H1 (cell line): ENCODE results near the gene SND1. TPM values are rescaled to one million over a fixed set of nuclear protein-coding genes. Genes with fewer than 3 reads are reported as not detected.

Source experiments
- CTCF ChIA-PET: fragments of 300-600 bp; sonication (Branson Sonifier 250); formaldehyde crosslinking; loops from one replicate; lab custom pipeline; 2021; ENCODE audit not compliant: partially characterized antibody; lab: Charles Lee
- POLR2A ChIA-PET: fragments of 300-600 bp; sonication (Branson Sonifier 250); formaldehyde crosslinking; loops from one replicate; lab custom pipeline; 2021; ENCODE audit warnings: inconsistent platforms; ENCODE audit not compliant: partially characterized antibody; lab: Charles Lee
- DNase-seq, 2 experiments: peaks; one replicate each; pipeline versions ENCODE4 v3.0.0 to v3.0.0-alpha.2; 2010 to 2022; ENCODE audit warnings: low spot score in 2 of 2, low read depth in 1 of 2, mixed read lengths in 1 of 2
- FAIRE-seq: peaks from 2 replicates; lab custom pipeline; 2011; peaks lifted over from hg19 to GRCh38; lab: Jason Lieb, UNC
- H2AFZ ChIP-seq: 2 replicates; pipeline ENCODE4 v1.8.1; 2012; ENCODE audit warnings: low read length, inconsistent platforms
- H2AK5ac ChIP-seq: 2 replicates; pipeline ENCODE4 v1.6.1; 2013; ENCODE audit warnings: low read depth, low read length
- H2BK120ac ChIP-seq: replicated peaks from 2 replicates; pipeline ENCODE3; 2013; ENCODE audit warnings: low read depth, low read length, inconsistent platforms
- H2BK12ac ChIP-seq: 2 replicates; pipeline ENCODE4 v1.6.1; 2013; ENCODE audit warnings: low read depth, low read length
- H2BK15ac ChIP-seq: 2 replicates; pipeline ENCODE4 v1.6.1; 2013; ENCODE audit warnings: low read length
- H2BK20ac ChIP-seq: 2 replicates; pipeline ENCODE4 v1.6.1; 2013; ENCODE audit warnings: low read length
- H2BK5ac ChIP-seq: 2 replicates; pipeline ENCODE4 v1.6.1; 2013; ENCODE audit warnings: low read depth, low read length
- H3K14ac ChIP-seq: 2 replicates; pipeline ENCODE4 v1.6.1; 2013; ENCODE audit warnings: inconsistent platforms; ENCODE audit not compliant: insufficient read length
- H3K18ac ChIP-seq: 2 replicates; pipeline ENCODE4 v1.6.1; 2013; ENCODE audit warnings: low read length; ENCODE audit errors: extremely low read depth
- H3K23ac ChIP-seq: 2 replicates; pipeline ENCODE4 v1.6.1; 2013; ENCODE audit warnings: inconsistent platforms; ENCODE audit not compliant: insufficient read length
- H3K23me2 ChIP-seq: 2 replicates; pipeline ENCODE4 v1.6.1; 2013; ENCODE audit warnings: low read depth, low read length
- H3K27ac ChIP-seq: 2 replicates; pipeline ENCODE4 v1.6.1; 2011; ENCODE audit warnings: low read depth, low read length, inconsistent platforms
- H3K27me3 ChIP-seq, 4 experiments: replicated peaks in 1 of 4; 1 replicate in 1 of 4; 2 replicates in 3 of 4; pipeline versions ENCODE4 v1.6.1 to v1.8.1; 2011 to 2013; ENCODE audit warnings: low read length in 3 of 4, mild to moderate bottlenecking in 3 of 4, inconsistent platforms in 2 of 4, mixed read lengths in 2 of 4, moderate library complexity in 1 of 4; ENCODE audit not compliant: control insufficient read depth in 3 of 4, insufficient read depth in 3 of 4; ENCODE audit errors: extremely low read depth in 1 of 4
- H3K36me3 ChIP-seq, 4 experiments: 2 replicates each; pipeline versions ENCODE4 v1.6.1 to v1.8.1; 2011 to 2013; ENCODE audit warnings: mild to moderate bottlenecking in 4 of 4, low read length in 3 of 4, moderate library complexity in 2 of 4, control low read depth in 1 of 4, inconsistent platforms in 1 of 4; ENCODE audit not compliant: insufficient read depth in 4 of 4, control insufficient read depth in 2 of 4
- H3K4ac ChIP-seq: replicated peaks from 2 replicates; pipeline ENCODE3; 2013; ENCODE audit warnings: low read length, low read depth, mixed read lengths, inconsistent platforms; ENCODE audit not compliant: insufficient read length
- H3K4me1 ChIP-seq, 4 experiments: replicated peaks in 1 of 4; 1 replicate in 1 of 4; 2 replicates in 3 of 4; pipeline versions ENCODE4 v1.6.1 to v1.8.1; 2011 to 2013; ENCODE audit warnings: low read length in 3 of 4, inconsistent platforms in 2 of 4, mixed read lengths in 1 of 4; ENCODE audit not compliant: insufficient read depth in 4 of 4, control insufficient read depth in 3 of 4
- H3K4me2 ChIP-seq, 2 experiments: 2 replicates each; pipeline versions ENCODE4 v1.6.1 to v1.8.1; 2011 to 2013; ENCODE audit warnings: low read depth in 2 of 2, low read length in 2 of 2, control low read depth in 1 of 2, inconsistent platforms in 1 of 2, mild to moderate bottlenecking in 1 of 2; ENCODE audit not compliant: insufficient read depth in 1 of 2
- H3K4me3 ChIP-seq, 4 experiments: fragments of 200-600, 300-600 bp in 1 of 4; sonication (generic), shearing (Covaris generic), sonication (Bioruptor Twin) in 1 of 4; 2 replicates each; pipeline versions ENCODE4 v1.5.1 to v1.8.1; 2011 to 2016; ENCODE audit warnings: low read length in 4 of 4, low read depth in 3 of 4, control low read depth in 2 of 4, inconsistent platforms in 2 of 4, mild to moderate bottlenecking in 2 of 4, mixed read lengths in 1 of 4, moderate library complexity in 1 of 4; ENCODE audit not compliant: insufficient read depth in 2 of 4; ENCODE audit errors: extremely low read depth in 1 of 4
- H3K56ac ChIP-seq: replicated peaks from 2 replicates; pipeline ENCODE3; 2013; ENCODE audit warnings: low read depth, mild to moderate bottlenecking, mixed read lengths, low read length, inconsistent platforms; ENCODE audit not compliant: insufficient read length
- H3K79me1 ChIP-seq: 2 replicates; pipeline ENCODE4 v1.6.1; 2013; ENCODE audit warnings: low read depth, low read length, control low read depth
- H3K79me2 ChIP-seq, 2 experiments: 2 replicates each; pipeline versions ENCODE4 v1.6.1 to v1.8.1; 2012 to 2013; ENCODE audit warnings: low read length in 2 of 2, mild to moderate bottlenecking in 2 of 2, inconsistent platforms in 1 of 2; ENCODE audit not compliant: insufficient read depth in 2 of 2, control insufficient read depth in 1 of 2
- H3K9ac ChIP-seq, 4 experiments: replicated peaks in 1 of 4; 1 replicate in 1 of 4; 2 replicates in 3 of 4; pipeline versions ENCODE4 v1.6.1 to v1.8.1; 2011 to 2013; ENCODE audit warnings: low read depth in 3 of 4, low read length in 3 of 4, control low read depth in 2 of 4, mild to moderate bottlenecking in 2 of 4, moderate library complexity in 2 of 4, inconsistent platforms in 1 of 4; ENCODE audit errors: extremely low read depth in 1 of 4
- H3K9me3 ChIP-seq, 2 experiments: 2 replicates each; pipeline versions ENCODE4 v1.6.1 to v1.8.1; 2012 to 2013; ENCODE audit warnings: mild to moderate bottlenecking in 2 of 2, moderate library complexity in 2 of 2, control low read depth in 1 of 2, inconsistent platforms in 1 of 2, low read depth in 1 of 2, low read length in 1 of 2, mixed read lengths in 1 of 2; ENCODE audit not compliant: insufficient read depth in 2 of 2
- H4K20me1 ChIP-seq, 2 experiments: replicated peaks in 1 of 2; 2 replicates each; pipeline versions ENCODE3 to v1.8.1; 2011 to 2013; ENCODE audit warnings: inconsistent platforms in 2 of 2, low read length in 2 of 2, mild to moderate bottlenecking in 1 of 2; ENCODE audit not compliant: insufficient read depth in 2 of 2, control insufficient read depth in 1 of 2
- H4K5ac ChIP-seq: 2 replicates; pipeline ENCODE4 v1.6.1; 2013; ENCODE audit warnings: low read length, low read depth, mixed read lengths, inconsistent platforms; ENCODE audit not compliant: insufficient read length
- H4K8ac ChIP-seq: 2 replicates; pipeline ENCODE4 v1.8.0; 2013; ENCODE audit warnings: mild to moderate bottlenecking, moderate library complexity, low read length, inconsistent platforms; ENCODE audit not compliant: insufficient read depth; ENCODE audit errors: extremely low read depth
- H4K91ac ChIP-seq: replicated peaks from 2 replicates; pipeline ENCODE3; 2013; ENCODE audit warnings: low read length, mixed read lengths, inconsistent platforms; ENCODE audit not compliant: insufficient read length
- ATF3 ChIP-seq: IDR thresholded peaks from 2 replicates; pipeline ENCODE4 v1.6.1; 2011; ENCODE audit warnings: low read depth, mild to moderate bottlenecking, low read length; ENCODE audit not compliant: insufficient read depth
- EGR1 ChIP-seq: IDR thresholded peaks from 2 replicates; pipeline ENCODE4 v1.6.1; 2011; ENCODE audit warnings: low read depth, low read length, borderline replicate concordance
- HDAC2 ChIP-seq, 2 experiments: fragments of 300-600 bp in 1 of 2; sonication (generic) in 1 of 2; IDR thresholded peaks; 2 replicates each; pipeline ENCODE4 v1.6.1; 2011 to 2012; ENCODE audit warnings: low read depth in 2 of 2, low read length in 2 of 2, mild to moderate bottlenecking in 2 of 2, moderate library complexity in 2 of 2, borderline replicate concordance in 1 of 2, inconsistent platforms in 1 of 2
- SIRT6 ChIP-seq: IDR thresholded peaks from one replicate; pipeline ENCODE4 v1.7.1; 2012; ENCODE audit warnings: low read length, inconsistent platforms
- WGBS, 2 experiments: shearing (Covaris generic) in 1 of 2; methylation state at CpG; one replicate each; pipeline versions ENCODE4 v1.1.6 to v1.1.7; 2013 to 2015; ENCODE audit warnings: low lambda C conversion rate in 2 of 2, mixed read lengths in 2 of 2, inconsistent platforms in 1 of 2, low coverage in 1 of 2, missing lambda C conversion rate in 1 of 2; ENCODE audit not compliant: insufficient replicate concordance in 2 of 2, insufficient coverage in 1 of 2, insufficient read length in 1 of 2; ENCODE audit errors: extremely low coverage in 1 of 2, missing lambda C conversion rate in 1 of 2; 5-methylcytosine and 5-hydroxymethylcytosine counted together
- polyA plus RNA-seq, 7 experiments: library from polyadenylated mRNA; depleted of rRNA in 3 of 7; stranded (reverse) in 5 of 7; unstranded in 2 of 7; fragments of >200 nt in 5 of 7; fragments of 200-250 nt in 2 of 7; gene quantifications; 1 replicate in 5 of 7; 2 replicates in 1 of 7; 4 replicates in 1 of 7; pipeline versions ENCODE4 v1.2.1 to v1.2.3, GENCODE V29; 2011 to 2013; ENCODE audit warnings: missing spikeins in 2 of 7, mixed read lengths in 2 of 7
- total RNA-seq: library from RNA; stranded (reverse); fragmentation: NEBNext Ultra II Directional; extraction: Animal tissue kit (Norgen Biotek cat#: 25700); gene quantifications from 2 replicates; pipeline ENCODE4 v1.2.1, GENCODE V29; 2021

Gene SND1
- total and polyA plus RNA-seq, 2 of the 8 experiments (the other 6 are each of a cell fraction or from before 2014, with no cell fraction given): 122 to 290 TPM

GRCh38 chr7:127765150-127765549 is 113.2 kb downstream of the SND1 start:
- ChIA-PET CTCF (interaction anchor here (0.9 to 3.9 kb wide), 5 partner anchors 9 to 444 kb away, joined by 3 to 20 read pairs (median 4); no protein-coding TSS in a partner anchor), POLR2A (interaction anchor here (1.0 kb wide), 1 partner anchor 132 kb away, joined by 3 read pairs; no protein-coding TSS in a partner anchor)
- Histone ChIP-seq H2BK12ac (no peak overlapping the region), H3K23ac (no peak overlapping the region), H3K4me3 (no peak overlapping the region), H4K5ac (no peak overlapping the region), H2BK15ac (no peak overlapping the region), H2AK5ac (no peak overlapping the region), H3K4me2 (no peak overlapping the region), H3K36me3 (no peaks in the 10 kb centered on the region), H3K79me2 (peaks cover 0 to 83% of the 10 kb centered on the region in 2 experiments; a peak in 2 of 4 replicates), H4K8ac (no peak overlapping the region), H3K4ac (no peak overlapping the region), H2BK20ac (no peak overlapping the region), H2AFZ (no peak overlapping the region), H3K9me3 (no peaks in the 10 kb centered on the region), H3K4me1 (peaks cover 0 to 6% (median 1%) of the 10 kb centered on the region in 4 experiments; a peak in 2 of 7 replicates), H3K27me3 (no peaks in the 10 kb centered on the region), H3K23me2 (no peaks in the 10 kb centered on the region), H4K20me1 (peaks cover 2% of the 10 kb centered on the region in 2 experiments), H3K18ac (no peak overlapping the region), H2BK5ac (no peak overlapping the region), H3K79me1 (no peaks in the 10 kb centered on the region; the same call in 1 of the 2 replicates), H3K9ac (no peak overlapping the region), H3K27ac (no peak overlapping the region), H3K56ac (no peak overlapping the region), H3K14ac (no peak overlapping the region), H2BK120ac (no peak overlapping the region), H4K91ac (no peak overlapping the region)
- FAIRE-seq (no peak), DNase-seq (no peak)
- WGBS, 2 experiments: 85% methylated on average over 3 of the region's 3 CpGs; no CpG with 5 or more reads in 1 of the 2 experiments
- TF ChIP-seq SIRT6: no peak
- TF ChIP-seq HDAC2 (IDR thresholded peaks at IDR 0.05; ENCODE audit: borderline replicate concordance in 1 of 2, low read depth in 2 of 2, low read length in 2 of 2): no peak
- TF ChIP-seq ATF3: no peak
- TF ChIP-seq EGR1: no peak
